ENCODE results near the gene SLC16A3.
"Not testable (repeated sequence)": the region's sequence is repeated elsewhere in the genome, so short reads cannot be mapped to it uniquely, and the experiment has no call there.

SLC16A3 gene

DNA sequence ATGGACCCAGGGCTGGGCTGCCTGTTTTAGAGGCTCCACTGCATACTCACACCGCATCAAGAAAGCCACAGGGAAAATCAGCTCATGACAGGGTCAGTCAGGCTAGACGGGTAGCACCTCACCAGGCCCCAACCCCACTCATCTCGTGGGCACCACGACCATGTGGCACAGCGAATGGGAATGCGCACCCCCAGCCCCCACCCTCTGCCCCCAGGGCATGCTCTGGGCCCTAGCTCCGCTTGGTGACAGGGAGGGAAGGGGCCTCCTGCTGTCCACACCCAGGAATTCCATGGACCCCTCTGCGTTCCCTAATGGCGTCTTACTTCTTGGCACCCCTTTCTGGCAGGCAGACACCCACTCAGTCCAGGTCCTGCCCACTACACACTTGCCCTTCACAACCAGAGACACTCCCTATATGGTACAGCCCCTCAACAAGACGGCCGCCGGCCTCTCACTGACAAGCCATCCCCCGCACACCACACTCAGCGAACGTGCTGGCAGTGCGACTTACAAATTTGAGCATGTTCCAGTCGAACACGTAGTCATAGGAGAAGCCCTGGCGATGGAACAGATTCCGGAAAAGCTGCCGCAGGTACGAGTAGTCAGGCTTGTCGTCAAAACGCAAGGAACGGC lies 22.1 kb downstream of the SLC16A3 start:
- DNase-seq (ENCODE audit: low read depth): no peak
- H3K4me3 ChIP-seq (replicated peaks; ENCODE audit: low read depth, low read length): no peak overlapping the region
- TF ChIP-seq, protein P1, sequence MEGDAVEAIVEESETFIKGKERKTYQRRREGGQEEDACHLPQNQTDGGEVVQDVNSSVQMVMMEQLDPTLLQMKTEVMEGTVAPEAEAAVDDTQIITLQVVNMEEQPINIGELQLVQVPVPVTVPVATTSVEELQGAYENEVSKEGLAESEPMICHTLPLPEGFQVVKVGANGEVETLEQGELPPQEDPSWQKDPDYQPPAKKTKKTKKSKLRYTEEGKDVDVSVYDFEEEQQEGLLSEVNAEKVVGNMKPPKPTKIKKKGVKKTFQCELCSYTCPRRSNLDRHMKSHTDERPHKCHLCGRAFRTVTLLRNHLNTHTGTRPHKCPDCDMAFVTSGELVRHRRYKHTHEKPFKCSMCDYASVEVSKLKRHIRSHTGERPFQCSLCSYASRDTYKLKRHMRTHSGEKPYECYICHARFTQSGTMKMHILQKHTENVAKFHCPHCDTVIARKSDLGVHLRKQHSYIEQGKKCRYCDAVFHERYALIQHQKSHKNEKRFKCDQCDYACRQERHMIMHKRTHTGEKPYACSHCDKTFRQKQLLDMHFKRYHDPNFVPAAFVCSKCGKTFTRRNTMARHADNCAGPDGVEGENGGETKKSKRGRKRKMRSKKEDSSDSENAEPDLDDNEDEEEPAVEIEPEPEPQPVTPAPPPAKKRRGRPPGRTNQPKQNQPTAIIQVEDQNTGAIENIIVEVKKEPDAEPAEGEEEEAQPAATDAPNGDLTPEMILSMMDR (IDR thresholded peaks at IDR 0.05; ENCODE audit: low read length, missing control alignments): no peak

DNA sequence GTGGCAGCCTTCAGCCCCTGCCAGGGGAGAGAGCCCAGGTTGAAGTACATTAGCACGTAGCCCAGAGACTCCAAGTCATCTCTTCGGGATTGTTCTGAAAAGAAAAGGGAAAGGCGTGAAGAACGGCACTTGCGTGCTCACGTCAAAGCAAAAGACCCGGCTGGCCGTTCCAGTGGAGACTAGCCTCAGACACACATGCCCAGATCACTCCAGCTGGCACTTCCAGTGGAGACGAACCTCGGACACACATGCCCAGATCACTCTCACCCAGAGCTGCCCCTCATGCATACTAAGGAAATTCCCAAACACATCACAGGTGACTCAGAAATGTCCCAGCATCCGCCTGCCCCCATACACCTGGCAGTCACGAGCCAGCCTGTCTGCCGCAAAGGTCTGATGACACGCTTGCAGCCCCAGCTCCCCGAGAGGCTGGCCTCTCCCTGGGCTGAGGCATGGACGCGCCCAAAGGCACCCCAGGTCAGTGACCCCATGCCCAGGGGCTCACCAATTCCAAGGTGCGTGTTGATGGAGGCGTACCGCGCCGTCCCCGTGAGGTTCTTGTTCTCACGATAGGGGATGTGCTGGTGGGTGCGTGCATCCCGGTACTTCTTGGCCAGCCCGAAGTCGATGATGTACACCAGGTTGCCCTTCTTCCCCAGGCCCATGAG lies 23.8 kb downstream of the SLC16A3 start:
- DNase-seq (ENCODE audit: low read depth): no peak
- TF ChIP-seq, protein P1 (IDR thresholded peaks at IDR 0.05; ENCODE audit: low read length, missing control alignments): no peak
- H3K4me3 ChIP-seq (replicated peaks; ENCODE audit: low read depth, low read length): no peak overlapping the region

DNA sequence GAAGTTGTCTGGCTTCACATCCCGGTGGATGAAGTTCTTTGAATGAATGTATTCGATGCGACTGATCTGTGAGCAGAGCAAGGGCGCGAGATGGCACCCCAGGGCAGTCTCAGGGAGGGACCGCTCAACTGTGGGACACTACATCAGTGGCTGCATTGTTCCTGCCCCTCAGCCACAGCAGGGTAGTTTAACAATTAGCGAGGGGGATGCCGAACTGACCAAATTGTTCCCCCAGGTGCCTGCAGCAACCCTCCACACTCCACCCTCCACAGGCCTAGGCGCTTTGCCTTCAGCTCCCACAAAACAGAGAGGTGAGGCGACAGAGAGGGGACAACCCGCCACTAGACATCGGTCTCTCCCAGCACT lies 24.3 kb downstream of the SLC16A3 start:
- TF ChIP-seq, protein P1 (IDR thresholded peaks at IDR 0.05; ENCODE audit: low read length, missing control alignments): no peak
- no peak for DNase-seq (ENCODE audit: low read depth)
- no peak overlapping the region for H3K4me3 ChIP-seq (replicated peaks; ENCODE audit: low read depth, low read length)

DNA sequence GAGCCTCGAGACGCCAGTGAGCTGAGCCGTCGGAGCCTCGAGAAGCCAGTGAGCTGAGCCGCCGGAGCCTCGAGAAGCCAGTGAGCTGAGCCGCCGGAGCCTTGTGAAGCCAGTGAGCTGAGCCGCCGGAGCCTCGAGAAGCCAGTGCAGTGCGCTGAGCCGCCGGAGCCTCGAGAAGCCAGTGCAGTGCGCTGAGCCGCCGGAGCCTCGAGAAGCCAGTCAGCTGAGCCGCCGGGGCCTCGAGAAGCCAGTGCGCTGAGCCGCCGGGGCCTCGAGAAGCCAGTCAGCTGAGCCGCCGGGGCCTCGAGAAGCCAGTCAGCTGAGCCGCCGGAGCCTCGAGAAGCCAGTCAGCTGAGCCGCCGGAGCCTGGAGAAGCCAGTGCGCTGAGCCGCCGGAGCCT lies 25.3 kb downstream of the SLC16A3 start:
- DNase-seq (ENCODE audit: low read depth); H3K4me3 ChIP-seq (replicated peaks; ENCODE audit: low read depth, low read length): not testable (repeated sequence)

DNA sequence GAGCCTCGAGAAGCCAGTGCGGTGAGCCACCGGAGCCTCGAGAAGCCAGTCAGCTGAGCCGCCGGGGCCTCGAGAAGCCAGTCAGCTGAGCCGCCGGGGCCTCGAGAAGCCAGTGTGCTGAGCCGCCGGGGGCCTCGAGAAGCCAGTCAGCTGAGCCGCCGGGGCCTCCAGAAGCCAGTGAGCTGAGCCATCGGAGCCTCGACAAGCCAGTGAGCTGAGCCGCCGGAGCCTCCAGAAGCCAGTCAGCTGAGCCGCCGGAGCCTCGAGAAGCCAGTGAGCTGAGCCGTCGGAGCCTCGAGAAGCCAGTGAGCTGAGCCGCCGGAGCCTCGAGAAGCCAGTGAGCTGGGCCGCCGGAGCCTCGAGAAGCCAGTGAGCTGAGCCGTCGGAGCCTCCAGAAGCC lies 25.9 kb downstream of the SLC16A3 start:
- DNase-seq (ENCODE audit: low read depth); H3K4me3 ChIP-seq (replicated peaks; ENCODE audit: low read depth, low read length): not testable (repeated sequence)

DNA sequence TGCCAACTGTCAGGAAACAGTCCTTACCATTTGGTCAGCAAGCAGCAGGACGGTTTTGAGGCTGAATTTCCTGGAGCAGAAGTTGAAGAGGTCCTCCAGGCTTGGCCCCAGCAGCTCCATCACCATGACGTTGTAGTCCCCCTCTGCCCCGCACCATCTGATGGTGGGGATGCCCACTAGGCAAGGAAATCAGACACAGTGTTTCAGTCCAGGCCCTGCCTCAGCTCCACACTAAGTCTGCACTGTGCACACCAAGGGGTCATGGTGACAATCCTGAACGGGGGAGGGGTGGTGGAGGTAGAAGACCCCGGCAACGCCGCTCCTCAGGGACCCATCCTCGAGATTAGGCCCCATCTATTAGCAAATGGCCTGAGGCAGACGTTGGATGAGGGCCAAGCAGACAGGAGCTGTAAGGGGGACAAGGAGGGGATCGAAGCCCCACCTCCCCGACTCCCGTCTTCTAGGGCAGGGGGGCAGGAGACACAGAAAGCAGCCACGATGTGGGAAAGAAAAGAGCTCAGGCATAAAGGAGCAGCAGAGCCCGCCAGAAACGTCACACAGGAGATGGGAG lies 26.6 kb downstream of the SLC16A3 start:
- no peak overlapping the region for H3K4me3 ChIP-seq (replicated peaks; ENCODE audit: low read depth, low read length)
- no peak for DNase-seq (ENCODE audit: low read depth)
- TF ChIP-seq, protein P1 (IDR thresholded peaks at IDR 0.05; ENCODE audit: low read length, missing control alignments): no peak

DNA sequence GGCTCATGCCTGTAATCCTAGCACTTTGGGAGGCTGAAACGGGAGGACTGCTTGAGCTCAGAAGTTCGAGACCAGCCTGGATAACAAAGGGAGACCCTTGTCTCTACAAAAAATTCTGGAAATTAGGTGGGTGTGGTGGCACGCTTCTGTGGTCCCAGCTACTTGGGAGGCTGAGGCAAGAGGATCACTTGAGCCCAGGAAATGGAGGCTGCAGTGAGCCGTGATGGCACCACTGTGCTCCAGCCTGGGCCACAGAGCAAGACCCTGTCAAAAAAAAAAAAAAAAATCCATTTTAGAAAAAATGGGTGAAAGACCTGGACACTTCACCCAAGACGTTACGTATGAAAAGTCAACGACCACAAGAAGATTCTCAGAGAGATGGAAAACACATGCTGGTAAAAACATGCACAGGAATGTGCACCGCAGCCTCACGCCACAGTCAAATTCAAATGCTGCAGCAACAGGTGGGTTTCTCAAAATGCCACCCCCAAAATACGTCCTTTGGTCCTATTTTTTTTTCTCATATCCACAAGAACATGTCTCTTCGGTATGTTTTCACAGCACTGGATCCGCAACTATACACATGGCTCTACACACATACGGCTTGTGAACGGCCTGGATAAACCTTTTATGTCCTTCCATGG lies 27.5 kb downstream of the SLC16A3 start:
- TF ChIP-seq, protein P1 (IDR thresholded peaks at IDR 0.05; ENCODE audit: low read length, missing control alignments): no peak
- no peak overlapping the region for H3K4me3 ChIP-seq (replicated peaks; ENCODE audit: low read depth, low read length)
- DNase-seq (ENCODE audit: low read depth): no peak

Data from fibroblast of pulmonary artery (primary cell).